AG09319 (cell line): ENCODE data around the gene TNFRSF4.

Experiments used
- DNase-seq: peaks from one replicate; pipeline ENCODE4 v3.0.0-alpha.2; 2010; ENCODE audit warnings: low read depth; ENCODE audit errors: extremely low read depth
- TF ChIP-seq, protein P1 (sequence below): IDR thresholded peaks from 2 replicates; pipeline ENCODE4 v1.5.1; 2011; ENCODE audit warnings: low read depth, mild to moderate bottlenecking, inconsistent platforms, low read length, moderate library complexity

The TNFRSF4 gene

DNA sequence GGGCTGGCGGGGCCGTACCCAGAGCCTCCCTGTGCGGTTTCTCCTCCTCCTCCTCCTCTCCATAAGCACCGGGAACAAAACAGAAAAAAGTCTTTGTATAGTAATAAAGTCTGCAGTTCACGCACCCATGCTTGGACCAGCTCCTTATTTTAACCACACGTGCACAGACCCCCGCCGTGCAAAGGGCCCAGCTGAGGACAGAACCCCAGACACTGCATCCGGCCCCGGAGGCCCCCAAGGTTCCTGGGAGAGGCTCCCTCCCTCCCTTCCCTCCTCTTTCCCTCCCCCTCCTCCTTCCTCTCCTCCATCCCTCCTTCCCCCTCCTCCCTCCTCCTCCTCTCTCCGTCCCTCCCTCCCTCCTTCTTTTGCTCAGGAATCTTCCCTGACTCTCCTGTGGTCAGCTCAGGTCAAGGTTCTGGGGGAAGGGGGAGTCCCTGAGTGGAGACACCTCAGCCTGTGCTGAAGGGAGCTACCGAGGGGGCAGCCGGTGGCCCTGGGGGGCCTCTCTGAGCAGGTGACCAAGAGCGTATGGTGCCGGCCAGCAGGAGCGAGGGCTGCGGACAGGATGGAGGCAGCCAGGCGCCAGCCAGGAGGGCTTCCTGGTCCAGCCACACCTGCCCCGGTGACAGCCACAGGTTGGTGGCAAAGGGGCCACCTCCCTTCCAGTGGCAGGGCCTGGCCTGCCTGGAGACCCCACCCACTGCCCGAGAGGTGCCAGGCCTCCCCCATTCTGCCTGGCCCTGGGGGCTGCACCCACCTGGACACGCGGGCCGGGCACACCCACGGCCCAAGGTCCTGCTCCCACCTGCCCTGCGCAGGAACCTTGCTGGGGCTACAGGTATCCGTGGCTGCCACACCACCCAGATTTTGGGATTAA, 43.5 kb downstream of the TNFRSF4 start:
- TF ChIP-seq, protein P1, sequence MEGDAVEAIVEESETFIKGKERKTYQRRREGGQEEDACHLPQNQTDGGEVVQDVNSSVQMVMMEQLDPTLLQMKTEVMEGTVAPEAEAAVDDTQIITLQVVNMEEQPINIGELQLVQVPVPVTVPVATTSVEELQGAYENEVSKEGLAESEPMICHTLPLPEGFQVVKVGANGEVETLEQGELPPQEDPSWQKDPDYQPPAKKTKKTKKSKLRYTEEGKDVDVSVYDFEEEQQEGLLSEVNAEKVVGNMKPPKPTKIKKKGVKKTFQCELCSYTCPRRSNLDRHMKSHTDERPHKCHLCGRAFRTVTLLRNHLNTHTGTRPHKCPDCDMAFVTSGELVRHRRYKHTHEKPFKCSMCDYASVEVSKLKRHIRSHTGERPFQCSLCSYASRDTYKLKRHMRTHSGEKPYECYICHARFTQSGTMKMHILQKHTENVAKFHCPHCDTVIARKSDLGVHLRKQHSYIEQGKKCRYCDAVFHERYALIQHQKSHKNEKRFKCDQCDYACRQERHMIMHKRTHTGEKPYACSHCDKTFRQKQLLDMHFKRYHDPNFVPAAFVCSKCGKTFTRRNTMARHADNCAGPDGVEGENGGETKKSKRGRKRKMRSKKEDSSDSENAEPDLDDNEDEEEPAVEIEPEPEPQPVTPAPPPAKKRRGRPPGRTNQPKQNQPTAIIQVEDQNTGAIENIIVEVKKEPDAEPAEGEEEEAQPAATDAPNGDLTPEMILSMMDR = no peak
- no peak for DNase-seq

DNA sequence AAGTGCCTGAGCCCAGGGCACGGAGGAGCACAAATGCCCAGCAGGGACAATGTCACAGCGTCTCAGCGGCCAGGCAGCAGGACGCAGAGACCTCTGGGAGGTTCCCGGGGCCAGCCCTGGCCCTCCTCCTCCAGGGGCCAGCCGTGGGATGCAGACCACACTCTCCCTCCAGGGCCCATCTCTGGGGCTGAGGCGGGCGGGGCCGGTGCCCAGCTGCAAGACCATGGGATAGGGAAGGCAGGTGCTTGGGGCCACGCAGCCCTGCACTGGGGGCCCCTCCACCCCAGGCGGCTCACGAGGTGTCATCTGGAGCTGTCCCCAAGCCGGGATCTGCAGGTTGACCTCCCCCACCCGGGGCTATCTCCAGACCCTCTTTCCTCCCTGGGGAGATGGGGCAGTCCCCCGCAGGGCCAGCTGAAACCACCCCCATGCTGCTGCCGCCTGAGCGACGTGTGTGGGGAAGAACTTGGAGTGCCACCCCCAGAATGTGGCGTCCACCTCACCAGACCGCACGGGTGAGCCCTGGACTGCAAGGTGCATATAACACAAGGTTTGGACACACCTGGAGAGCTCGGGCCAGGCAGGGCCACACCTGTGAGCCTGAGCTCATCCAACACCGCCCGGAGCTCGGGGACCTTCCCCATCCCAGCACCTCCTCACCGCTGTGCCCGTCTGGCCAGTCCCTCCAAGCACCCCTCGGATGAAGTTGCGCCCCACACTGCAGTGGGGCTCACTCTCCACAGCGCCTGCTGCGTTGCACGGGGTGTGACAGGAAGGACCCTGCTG, 44.3 kb downstream of the TNFRSF4 start:
- no peak for DNase-seq

DNA sequence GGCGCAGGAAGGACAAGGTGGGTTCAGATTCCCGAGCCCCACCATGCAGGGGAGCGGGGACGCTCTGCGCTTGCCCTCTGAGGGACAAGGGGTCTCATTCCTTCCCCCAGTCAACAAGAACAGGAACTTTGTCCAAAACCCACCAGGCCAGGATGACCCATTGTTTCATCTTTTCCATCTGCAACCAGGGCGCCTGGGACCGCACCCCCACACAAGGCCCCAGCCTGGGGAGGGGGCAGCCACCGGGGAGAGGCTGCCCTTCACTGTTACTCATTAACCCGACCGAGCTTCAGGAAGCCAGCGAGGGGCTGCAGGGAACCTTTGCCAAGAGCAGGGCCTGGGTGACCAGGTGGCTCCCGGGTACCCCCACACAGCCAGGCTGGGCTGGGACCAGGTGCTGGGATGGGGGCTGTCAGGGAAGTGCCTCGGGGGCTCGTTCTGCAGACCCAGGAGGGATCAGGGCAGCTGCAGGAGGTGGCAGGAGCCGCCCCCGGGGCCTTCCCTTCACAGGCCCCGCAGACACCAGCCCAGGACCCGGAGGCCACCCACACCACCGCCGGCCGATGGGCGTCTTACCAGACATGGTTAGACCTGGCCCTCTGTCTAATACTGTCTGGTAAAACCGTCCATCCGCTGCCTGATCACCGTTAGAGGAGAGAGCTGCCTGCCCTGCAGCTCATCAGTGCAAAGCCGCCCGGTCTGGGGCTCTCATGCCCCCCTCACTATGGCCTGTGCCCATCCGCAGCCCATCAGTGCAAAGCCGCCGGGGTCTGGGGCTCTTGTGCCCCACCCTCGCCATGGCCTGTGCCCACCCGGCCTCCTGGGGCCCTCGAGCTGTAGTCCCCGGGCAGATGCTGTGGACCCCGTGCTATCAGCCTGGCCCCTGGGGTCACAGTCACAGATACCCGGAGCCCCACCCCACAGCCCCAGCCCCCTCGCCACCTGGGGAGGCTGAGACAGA, 45.2 kb downstream of the TNFRSF4 start:
- TF ChIP-seq, protein P1 = no peak
- no peak for DNase-seq

More for the DNA sequence above, 44.3 kb downstream of the TNFRSF4 start:
- TF ChIP-seq, protein P1 = no peak

DNA sequence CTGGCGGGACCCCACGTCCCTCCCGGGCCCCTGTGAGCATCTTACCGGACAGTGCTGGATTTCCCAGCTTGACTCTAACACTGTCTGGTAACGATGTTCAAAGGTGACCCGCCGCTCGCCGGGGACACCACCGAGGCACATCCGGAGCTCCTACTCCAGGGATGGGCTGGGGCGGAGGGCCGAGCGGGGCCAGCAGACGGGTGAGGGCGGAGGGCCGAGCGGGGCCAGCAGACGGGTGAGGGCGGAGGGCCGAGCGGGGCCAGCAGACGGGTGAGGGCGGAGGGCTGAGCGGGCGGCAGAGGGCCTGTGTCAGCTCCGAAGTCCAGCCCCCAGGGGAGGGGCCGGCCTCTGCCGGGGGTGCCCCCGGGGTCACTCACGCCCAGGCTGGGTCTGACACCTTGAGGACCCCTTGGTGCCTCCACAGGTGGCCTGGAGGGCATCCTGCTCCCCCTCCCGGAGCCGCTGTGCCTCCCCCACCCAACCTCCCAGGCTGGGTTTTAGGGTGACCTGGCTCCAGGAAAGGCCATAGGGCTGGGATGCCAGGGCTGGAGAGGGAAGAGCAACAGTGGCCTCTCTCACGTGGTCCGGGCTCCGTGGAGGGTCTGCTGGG, 46.0 kb downstream of the TNFRSF4 start:
- TF ChIP-seq, protein P1 = no peak
- no peak for DNase-seq

DNA sequence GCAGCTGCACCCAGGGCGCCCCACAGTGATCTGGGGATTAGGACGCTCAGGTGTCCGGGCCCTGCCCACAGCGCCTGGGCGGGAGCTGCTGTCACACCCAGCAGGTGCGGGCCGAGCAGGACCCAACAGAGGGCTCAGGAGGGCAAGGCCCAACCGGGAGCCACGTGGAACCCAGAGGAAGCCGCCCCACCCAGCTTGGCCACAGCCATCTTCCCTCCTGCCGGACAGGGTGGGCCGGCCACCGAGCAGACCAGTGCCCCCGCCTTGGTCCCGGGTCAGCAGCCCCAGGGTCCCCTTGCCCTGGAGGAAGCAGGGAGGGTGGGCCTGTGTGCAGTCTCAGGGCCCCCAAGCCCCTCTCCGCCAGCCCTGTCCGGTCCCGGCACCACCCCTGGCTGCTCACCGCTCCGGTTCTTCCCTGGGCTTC, 46.5 kb downstream of the TNFRSF4 start:
- TF ChIP-seq, protein P1 = no peak
- DNase-seq = no peak

DNA sequence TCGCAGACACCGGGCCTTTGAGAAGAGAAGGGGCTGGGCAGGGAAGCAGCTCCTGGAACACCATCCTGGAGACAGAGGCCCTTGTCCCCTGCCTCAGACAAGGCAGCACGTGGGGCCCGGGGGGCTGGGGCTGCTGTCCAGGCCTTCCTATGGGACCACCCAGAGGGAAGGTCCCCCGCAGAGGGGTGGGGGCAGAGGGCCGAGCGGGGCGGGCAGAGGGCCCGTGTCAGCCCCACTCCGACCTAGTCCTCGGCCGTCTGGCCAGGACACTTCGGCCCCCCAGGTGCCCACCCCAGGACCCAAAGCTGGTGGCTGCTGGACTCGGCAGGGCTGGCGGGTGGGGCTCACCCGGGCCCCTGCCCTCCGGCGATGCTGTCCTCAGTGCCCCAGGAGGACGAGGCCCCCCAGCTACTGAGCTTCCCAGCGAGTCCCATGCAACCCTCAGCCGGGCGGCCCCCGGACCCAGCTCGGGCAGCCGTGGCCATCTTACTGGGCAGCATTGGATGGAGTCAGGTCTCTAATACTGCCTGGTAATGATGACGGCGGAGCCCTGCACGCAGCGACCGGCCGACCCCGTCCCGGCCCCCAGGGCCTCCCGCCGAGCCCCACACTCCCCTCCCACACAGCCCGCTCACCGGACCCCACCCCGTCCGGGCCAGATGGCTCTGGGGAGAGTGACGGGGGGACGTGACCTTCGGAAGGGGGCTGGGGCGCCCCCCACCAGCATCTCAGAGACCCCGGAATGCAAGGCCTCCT, 47.1 kb downstream of the TNFRSF4 start:
- TF ChIP-seq, protein P1 = no peak
- DNase-seq = no peak
